Measurements from ENCODE around the gene RHBDD1.

Gene RHBDD1

DNA sequence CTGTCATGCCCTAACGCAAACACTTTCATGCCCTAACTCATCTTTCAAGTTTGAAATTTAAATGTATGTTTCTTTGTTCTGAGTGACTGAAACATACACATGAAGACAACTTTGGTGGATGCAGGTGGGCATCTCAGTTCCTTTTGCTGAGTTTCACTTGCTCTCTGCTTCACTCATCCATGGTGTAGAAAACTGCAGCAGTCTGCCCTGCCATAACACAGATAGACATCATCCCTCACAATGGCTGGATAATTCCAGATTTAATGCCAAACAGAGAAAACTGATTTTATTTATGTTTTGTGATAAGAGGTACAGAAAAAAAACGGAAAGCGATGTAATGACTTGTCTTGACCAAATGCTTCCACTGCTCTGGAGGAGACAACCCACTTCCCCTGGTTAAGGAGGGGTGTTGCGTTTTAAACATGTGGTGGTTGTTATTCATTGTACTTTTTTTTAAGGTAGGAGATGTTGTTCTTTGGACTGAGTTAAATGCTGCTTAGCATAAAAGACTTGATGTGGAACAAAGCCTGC is 70.4 kb downstream of the RHBDD1 start:
- Histone ChIP-seq H3K4me2 (ENCODE audit: low read length) (peak overlapping the region; percentile 94), H3K9me2 (replicated peaks; ENCODE audit: control insufficient read depth, low read length) (no peaks in the 10 kb centered on the region), H3K9me3 (ENCODE audit: control insufficient read depth, insufficient read depth, low read length) (no peaks in the 10 kb centered on the region), H3K27me3 (ENCODE audit: control insufficient read depth, low read length) (no peaks in the 10 kb centered on the region), H3K4me1 (ENCODE audit: control insufficient read depth, low read length) (peaks cover 91% of the 10 kb centered on the region), H3F3A (ENCODE audit: control insufficient read depth, insufficient read depth) (peaks cover 27% of the 10 kb centered on the region), H3K36me3 (ENCODE audit: control insufficient read depth, low read length) (peaks cover 33% of the 10 kb centered on the region), H3K27ac (ENCODE audit: low read depth, low read length) (peak overlapping the region; percentile 98), H3K79me2 (ENCODE audit: control insufficient read depth, low read length) (peaks cover 19% of the 10 kb centered on the region), H4K20me1 (ENCODE audit: control insufficient read depth, insufficient read depth, low read depth, low read length) (no peaks in the 10 kb centered on the region), H3K4me3 (ENCODE audit: low read length) (peak overlapping the region; percentile 78)
- TF ChIP-seq EZH2phosphoT487 (IDR thresholded peaks at IDR 0.05; ENCODE audit: borderline replicate concordance, low read length): no peak

- H3F3A ChIP-seq (ENCODE audit: control insufficient read depth, insufficient read depth): peaks cover 27% of the 10 kb centered on the region
- peaks cover 76% of the 10 kb centered on the region for H3K4me1 ChIP-seq (ENCODE audit: control insufficient read depth, low read length)
Observed at GRCh38 chr2:226909126-226909525, 73.3 kb downstream of the RHBDD1 start.

GRCh38 chr2:226909836-226910235 is 74.0 kb downstream of the RHBDD1 start:
- no peaks in the 10 kb centered on the region for H3K27me3 ChIP-seq (ENCODE audit: control insufficient read depth, low read length)
- H4K20me1 ChIP-seq (ENCODE audit: control insufficient read depth, insufficient read depth, low read depth, low read length): no peaks in the 10 kb centered on the region
- no peaks in the 10 kb centered on the region for H3K9me2 ChIP-seq (replicated peaks; ENCODE audit: control insufficient read depth, low read length)
- H3K9me3 ChIP-seq (ENCODE audit: control insufficient read depth, insufficient read depth, low read length): no peaks in the 10 kb centered on the region
- peaks cover 17% of the 10 kb centered on the region for H3K79me2 ChIP-seq (ENCODE audit: control insufficient read depth, low read length)
- TF ChIP-seq EZH2phosphoT487 (IDR thresholded peaks at IDR 0.05; ENCODE audit: borderline replicate concordance, low read length): no peak
- TF ChIP-seq, protein P1, sequence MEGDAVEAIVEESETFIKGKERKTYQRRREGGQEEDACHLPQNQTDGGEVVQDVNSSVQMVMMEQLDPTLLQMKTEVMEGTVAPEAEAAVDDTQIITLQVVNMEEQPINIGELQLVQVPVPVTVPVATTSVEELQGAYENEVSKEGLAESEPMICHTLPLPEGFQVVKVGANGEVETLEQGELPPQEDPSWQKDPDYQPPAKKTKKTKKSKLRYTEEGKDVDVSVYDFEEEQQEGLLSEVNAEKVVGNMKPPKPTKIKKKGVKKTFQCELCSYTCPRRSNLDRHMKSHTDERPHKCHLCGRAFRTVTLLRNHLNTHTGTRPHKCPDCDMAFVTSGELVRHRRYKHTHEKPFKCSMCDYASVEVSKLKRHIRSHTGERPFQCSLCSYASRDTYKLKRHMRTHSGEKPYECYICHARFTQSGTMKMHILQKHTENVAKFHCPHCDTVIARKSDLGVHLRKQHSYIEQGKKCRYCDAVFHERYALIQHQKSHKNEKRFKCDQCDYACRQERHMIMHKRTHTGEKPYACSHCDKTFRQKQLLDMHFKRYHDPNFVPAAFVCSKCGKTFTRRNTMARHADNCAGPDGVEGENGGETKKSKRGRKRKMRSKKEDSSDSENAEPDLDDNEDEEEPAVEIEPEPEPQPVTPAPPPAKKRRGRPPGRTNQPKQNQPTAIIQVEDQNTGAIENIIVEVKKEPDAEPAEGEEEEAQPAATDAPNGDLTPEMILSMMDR (IDR thresholded peaks at IDR 0.05; ENCODE audit: low read depth, low read length, poor library complexity, severe bottlenecking): no peak
- H3K4me2 ChIP-seq (ENCODE audit: low read length): peak overlapping the region; percentile 94
- peaks cover 69% of the 10 kb centered on the region for H3K4me1 ChIP-seq (ENCODE audit: control insufficient read depth, low read length)
- H3F3A ChIP-seq (ENCODE audit: control insufficient read depth, insufficient read depth): peaks cover 27% of the 10 kb centered on the region
- peak overlapping the region; percentile 98 for H3K27ac ChIP-seq (ENCODE audit: low read depth, low read length)
- peaks cover 44% of the 10 kb centered on the region for H3K36me3 ChIP-seq (ENCODE audit: control insufficient read depth, low read length)
- peak overlapping the region; percentile 78 for H3K4me3 ChIP-seq (ENCODE audit: low read length)

More at GRCh38 chr2:226909126-226909525, 73.3 kb downstream of the RHBDD1 start:
- Histone ChIP-seq H3K79me2 (ENCODE audit: control insufficient read depth, low read length) (peaks cover 17% of the 10 kb centered on the region), H3K27me3 (ENCODE audit: control insufficient read depth, low read length) (no peaks in the 10 kb centered on the region), H3K27ac (ENCODE audit: low read depth, low read length) (peak overlapping the region; percentile 98), H3K4me2 (ENCODE audit: low read length) (peak overlapping the region; percentile 94), H3K4me3 (ENCODE audit: low read length) (peak overlapping the region; percentile 78), H3K36me3 (ENCODE audit: control insufficient read depth, low read length) (peaks cover 41% of the 10 kb centered on the region), H3K9me3 (ENCODE audit: control insufficient read depth, insufficient read depth, low read length) (no peaks in the 10 kb centered on the region), H3K9me2 (replicated peaks; ENCODE audit: control insufficient read depth, low read length) (no peaks in the 10 kb centered on the region), H4K20me1 (ENCODE audit: control insufficient read depth, insufficient read depth, low read depth, low read length) (no peaks in the 10 kb centered on the region)
- TF ChIP-seq, protein P1 (IDR thresholded peaks at IDR 0.05; ENCODE audit: low read depth, low read length, poor library complexity, severe bottlenecking): no peak
- no peak for TF ChIP-seq EZH2phosphoT487 (IDR thresholded peaks at IDR 0.05; ENCODE audit: borderline replicate concordance, low read length)

- TF ChIP-seq EZH2phosphoT487 (IDR thresholded peaks at IDR 0.05; ENCODE audit: borderline replicate concordance, low read length): no peak
- TF ChIP-seq, protein P1 (IDR thresholded peaks at IDR 0.05; ENCODE audit: low read depth, low read length, poor library complexity, severe bottlenecking): no peak
- H3K36me3 ChIP-seq (ENCODE audit: control insufficient read depth, low read length): peaks cover 43% of the 10 kb centered on the region
- H3K9me3 ChIP-seq (ENCODE audit: control insufficient read depth, insufficient read depth, low read length): no peaks in the 10 kb centered on the region
- H3K4me1 ChIP-seq (ENCODE audit: control insufficient read depth, low read length): peaks cover 63% of the 10 kb centered on the region
- H3K4me3 ChIP-seq (ENCODE audit: low read length): no peak overlapping the region
- no peak overlapping the region for H3K27ac ChIP-seq (ENCODE audit: low read depth, low read length)
- no peaks in the 10 kb centered on the region for H3K27me3 ChIP-seq (ENCODE audit: control insufficient read depth, low read length)
- peaks cover 17% of the 10 kb centered on the region for H3K79me2 ChIP-seq (ENCODE audit: control insufficient read depth, low read length)
- no peaks in the 10 kb centered on the region for H3K9me2 ChIP-seq (replicated peaks; ENCODE audit: control insufficient read depth, low read length)
- peak overlapping the region; percentile 94; the same call in 1 of the 2 replicates for H3K4me2 ChIP-seq (ENCODE audit: low read length)
- H4K20me1 ChIP-seq (ENCODE audit: control insufficient read depth, insufficient read depth, low read depth, low read length): no peaks in the 10 kb centered on the region
- H3F3A ChIP-seq (ENCODE audit: control insufficient read depth, insufficient read depth): peaks cover 27% of the 10 kb centered on the region
Observed at GRCh38 chr2:226910384-226910783, 74.5 kb downstream of the RHBDD1 start.
